Pancreas (tissue), 10 donors: ENCODE measurements around the gene NTF3. TPM values are rescaled to one million over a fixed set of nuclear protein-coding genes. Genes with fewer than 3 reads are reported as not detected.

ENCODE experiments used
- ATAC-seq, 4 donors: fragments of 200-7000 bp; cut with Tn5 transposase; one replicate each; pipeline versions ENCODE4 v1.8.0 to v1.9.1; 2020; ENCODE audit warnings: mild to moderate bottlenecking in 4 of 4, moderate library complexity in 4 of 4
- DNase-seq, 6 donors: peaks; one replicate each; pipeline ENCODE4 v3.0.0-alpha.2; 2020
- FAIRE-seq: peaks from 2 replicates; lab custom pipeline; 2012; peaks lifted over from hg19 to GRCh38; lab: Jason Lieb, UNC
- H3K27ac ChIP-seq, 4 donors: fragments of 200-600 bp; sonication (generic); 1 replicate in 3 of 4; 2 replicates in 1 of 4; pipeline versions ENCODE4 v1.5.0 to v1.8.0; 2020
- H3K27me3 ChIP-seq, 4 donors: fragments of 200-600 bp; one replicate each; pipeline ENCODE4 v1.8.0; 2021
- H3K36me3 ChIP-seq, 3 donors: fragments of 200-600 bp; sonication (generic) in 1 of 3; one replicate each; pipeline versions ENCODE4 v1.5.0 to v1.8.0; 2020 to 2021
- H3K4me1 ChIP-seq, 3 donors: fragments of 200-600 bp; one replicate each; pipeline ENCODE4 v1.8.0; 2021
- H3K4me3 ChIP-seq, 4 donors: fragments of 200-600 bp; sonication (generic) in 2 of 4; one replicate each; pipeline versions ENCODE4 v1.5.0 to v1.8.0; 2020 to 2021
- H3K9me3 ChIP-seq, 4 donors: fragments of 200-600 bp; one replicate each; pipeline ENCODE4 v1.8.0; 2021
- WGBS, 2 donors: extraction: QIAGEN DNeasy Blood & Tissue Kit; methylation state at CpG; one replicate each; pipeline ENCODE4 v1.1.7; 2013; 5-methylcytosine and 5-hydroxymethylcytosine counted together
- intact Hi-C, 3 donors: fragments of 100-400 bp; cut with DNase I; formaldehyde crosslinking; loops; one replicate each; pipeline versions ENCODE4 v1.11.1 to v1.14.2; 2022
- polyA plus RNA-seq, 2 donors: library from polyadenylated mRNA; stranded (reverse); fragments of 200-250 nt; gene quantifications; one replicate each; pipeline ENCODE4 v1.2.3, GENCODE V29; 2013
- total RNA-seq, 6 donors: library from RNA; stranded (reverse); fragmentation: NEBNext Ultra II Directional in 4 of 6; extraction: Animal tissue kit (Norgen Biotek cat#: 25700) in 4 of 6; gene quantifications; one replicate each; pipeline versions ENCODE4 v1.2.1 to v1.2.4, GENCODE V29; 2021 to 2023
- TF ChIP-seq, protein P1 (sequence below), 4 donors: fragments of 200-600 bp; sonication (generic) in 3 of 4; IDR thresholded peaks; one replicate each; pipeline versions ENCODE4 v1.5.0 to v1.8.0; 2021; ENCODE audit warnings: antibody characterized with exemption in 4 of 4
- donor health status: healthy with polysubstance abuse.
- donor health status: DM: no; HTN: no; CAD: no; lungs with moderate emphysema.
- donor health status: DM: no; HTN: no; CAD: no.
- donor health status: control.
- donor health status: control.
- donor health status: Bipolar disorder and iron deficiency.
- donor health status: DM: yes; HTN: yes; CAD: no.
- donor health status: DM: no; HTN: no; CAD: no.
- donor health status: DM: no; HTN: no; CAD: no.
- donor health status: DM: yes; HTN: yes; CAD: no.

The NTF3 gene
- total and polyA plus RNA-seq, 8 donors: 0.46 to 0.63 TPM; not detected in 6

DNA sequence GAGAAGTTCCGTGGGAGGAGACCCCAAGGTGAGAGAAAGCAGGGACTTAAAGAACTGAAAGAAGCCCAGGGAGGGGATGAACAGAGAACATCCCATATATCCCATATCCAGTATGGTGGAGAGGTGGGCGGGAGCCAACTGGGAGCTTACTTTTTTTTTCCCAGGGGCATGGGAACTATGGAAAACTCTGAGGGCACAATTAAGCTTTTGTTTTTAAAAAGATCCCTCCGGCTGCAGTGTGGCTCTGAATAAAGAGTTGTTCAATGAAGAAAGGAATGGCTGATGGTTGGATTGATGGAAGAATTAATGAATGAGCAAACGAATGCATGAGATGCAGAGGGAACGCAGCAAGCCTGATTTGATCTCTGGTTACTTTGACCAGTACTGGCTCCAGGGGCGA, 12.6 kb downstream of the NTF3 start:
- ATAC-seq (no peak), DNase-seq (no peak), FAIRE-seq (no peak)
- WGBS, 2 donors: 30 to 31% methylated on average over 6 of the region's 6 CpGs
- TF ChIP-seq, protein P1, sequence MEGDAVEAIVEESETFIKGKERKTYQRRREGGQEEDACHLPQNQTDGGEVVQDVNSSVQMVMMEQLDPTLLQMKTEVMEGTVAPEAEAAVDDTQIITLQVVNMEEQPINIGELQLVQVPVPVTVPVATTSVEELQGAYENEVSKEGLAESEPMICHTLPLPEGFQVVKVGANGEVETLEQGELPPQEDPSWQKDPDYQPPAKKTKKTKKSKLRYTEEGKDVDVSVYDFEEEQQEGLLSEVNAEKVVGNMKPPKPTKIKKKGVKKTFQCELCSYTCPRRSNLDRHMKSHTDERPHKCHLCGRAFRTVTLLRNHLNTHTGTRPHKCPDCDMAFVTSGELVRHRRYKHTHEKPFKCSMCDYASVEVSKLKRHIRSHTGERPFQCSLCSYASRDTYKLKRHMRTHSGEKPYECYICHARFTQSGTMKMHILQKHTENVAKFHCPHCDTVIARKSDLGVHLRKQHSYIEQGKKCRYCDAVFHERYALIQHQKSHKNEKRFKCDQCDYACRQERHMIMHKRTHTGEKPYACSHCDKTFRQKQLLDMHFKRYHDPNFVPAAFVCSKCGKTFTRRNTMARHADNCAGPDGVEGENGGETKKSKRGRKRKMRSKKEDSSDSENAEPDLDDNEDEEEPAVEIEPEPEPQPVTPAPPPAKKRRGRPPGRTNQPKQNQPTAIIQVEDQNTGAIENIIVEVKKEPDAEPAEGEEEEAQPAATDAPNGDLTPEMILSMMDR (IDR thresholded peaks at IDR 0.05): no peak
- Histone ChIP-seq H3K9me3 (no peaks in the 10 kb centered on the region), H3K36me3 (no peaks in the 10 kb centered on the region), H3K27me3 (no peaks in the 10 kb centered on the region), H3K4me3 (no peak overlapping the region), H3K27ac (no peak overlapping the region), H3K4me1 (no peaks in the 10 kb centered on the region)
- intact Hi-C loops: loop anchor here in 1 of 3 donors (10.0 kb wide), 1 partner anchor 270 kb away; no protein-coding TSS in a partner anchor

DNA sequence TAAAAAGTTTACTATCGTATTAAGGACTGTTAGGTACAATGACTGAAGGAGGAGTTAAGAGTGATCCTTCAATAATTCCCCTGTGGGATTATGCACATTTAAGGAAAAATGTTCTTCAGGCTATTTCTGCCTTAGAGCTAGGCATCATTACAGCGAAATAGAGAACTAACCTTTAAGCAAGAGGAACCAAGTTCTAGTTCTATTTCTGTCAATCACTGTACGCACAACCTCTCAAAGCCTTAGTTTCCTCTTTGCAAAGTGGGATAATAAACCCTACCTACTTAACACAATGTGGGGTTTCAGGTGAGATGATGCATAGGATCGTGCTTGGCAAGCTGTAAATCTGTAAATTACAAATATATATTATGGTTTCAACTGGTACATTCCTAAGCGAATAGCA, 15.4 kb downstream of the NTF3 start:
- ATAC-seq (no peak), DNase-seq (no peak), FAIRE-seq (no peak)
- Histone ChIP-seq H3K4me1 (no peaks in the 10 kb centered on the region), H3K36me3 (no peaks in the 10 kb centered on the region), H3K4me3 (no peak overlapping the region), H3K27ac (no peak overlapping the region), H3K9me3 (no peaks in the 10 kb centered on the region), H3K27me3 (no peaks in the 10 kb centered on the region)
- WGBS, 2 donors: 77 to 86% methylated on average over 5 of the region's 5 CpGs
- TF ChIP-seq, protein P1 (IDR thresholded peaks at IDR 0.05): no peak
- intact Hi-C loops: loop anchor here in 1 of 3 donors (10.0 kb wide), 1 partner anchor 273 kb away; no protein-coding TSS in a partner anchor

DNA sequence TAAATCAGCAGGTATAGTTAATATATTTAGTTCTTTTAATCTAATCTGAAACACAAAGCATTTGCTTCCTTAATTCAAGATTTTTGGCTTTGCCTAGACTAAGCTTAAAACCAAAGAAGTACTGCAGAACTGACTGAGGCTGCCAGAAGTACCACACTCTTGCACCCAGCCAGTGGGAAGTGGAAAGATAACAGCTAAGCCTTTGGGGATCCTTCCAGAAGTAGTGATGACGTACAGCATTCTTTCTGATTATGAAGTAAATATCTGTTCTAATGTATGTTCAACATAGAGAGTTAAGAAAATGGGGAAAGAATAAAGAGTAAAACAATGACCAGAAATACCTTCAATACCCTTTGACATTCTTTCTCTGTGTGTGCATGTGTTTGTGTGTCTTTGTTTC, 19.3 kb downstream of the NTF3 start:
- no peak for FAIRE-seq
- WGBS, 2 donors: 48 to 53% methylated on average over 1 of the region's 1 CpG
- TF ChIP-seq, protein P1 (IDR thresholded peaks at IDR 0.05): no peak

DNA sequence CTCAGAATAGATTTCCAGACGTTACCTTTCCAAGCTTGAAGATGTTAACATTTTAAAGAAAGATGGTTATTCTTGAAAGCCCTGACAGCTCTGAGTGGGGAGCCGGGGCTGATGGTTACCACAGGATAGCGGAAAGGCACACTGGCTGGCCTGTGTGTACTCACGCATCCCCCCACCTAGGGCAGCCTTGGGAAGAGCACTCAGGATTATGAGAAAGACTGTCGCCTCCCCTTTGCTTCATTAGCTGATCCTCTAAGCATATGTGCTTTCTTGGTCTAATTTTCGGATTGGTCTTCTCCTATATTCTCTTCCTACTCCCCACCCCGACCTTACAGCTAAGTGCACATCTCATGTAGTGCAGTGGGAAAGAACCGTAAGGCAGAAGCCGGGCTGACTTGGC, 20.7 kb downstream of the NTF3 start:
- Histone ChIP-seq H3K9me3 (no peaks in the 10 kb centered on the region), H3K27me3 (no peaks in the 10 kb centered on the region), H3K36me3 (no peaks in the 10 kb centered on the region), H3K4me1 (no peaks in the 10 kb centered on the region), H3K4me3 (no peak overlapping the region), H3K27ac (no peak overlapping the region)
- FAIRE-seq: no peak
- DNase-seq: no peak
- no peak for ATAC-seq
- 65 to 70% methylated on average over 9 of the region's 9 CpGs for WGBS, 2 donors
- intact Hi-C loops: no loop called here
- TF ChIP-seq, protein P1 (IDR thresholded peaks at IDR 0.05): no peak

More for the DNA sequence above, 19.3 kb downstream of the NTF3 start:
- intact Hi-C loops: no loop called here
- no peak overlapping the region for H3K4me3 ChIP-seq
- H3K4me1 ChIP-seq: no peaks in the 10 kb centered on the region
- no peak for DNase-seq
- no peak for ATAC-seq
- H3K27me3 ChIP-seq: no peaks in the 10 kb centered on the region
- H3K36me3 ChIP-seq: no peaks in the 10 kb centered on the region
- H3K27ac ChIP-seq: no peak overlapping the region
- no peaks in the 10 kb centered on the region for H3K9me3 ChIP-seq

DNA sequence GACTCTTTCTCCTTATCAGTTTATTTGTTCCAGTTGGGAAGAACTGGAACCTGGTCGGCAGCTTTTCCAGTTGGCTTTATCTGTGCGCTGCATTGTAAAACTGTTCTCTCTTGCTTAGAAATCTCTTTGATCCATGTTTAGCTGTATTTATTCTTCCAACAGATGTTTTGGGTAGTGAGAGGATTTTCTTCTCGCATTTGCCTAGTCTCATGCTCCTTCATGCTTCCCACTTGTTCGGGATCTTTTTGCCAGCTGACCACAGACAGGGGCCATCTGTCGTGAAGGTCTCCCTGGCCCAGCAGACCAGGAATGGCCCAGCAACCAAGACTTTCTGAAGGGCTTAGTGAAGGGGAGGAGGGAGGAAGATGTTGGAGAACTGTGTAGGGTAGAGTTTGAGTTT, 21.6 kb downstream of the NTF3 start:
- no peak for DNase-seq
- FAIRE-seq: no peak
- H3K4me3 ChIP-seq: no peak overlapping the region
- no peak for ATAC-seq
- intact Hi-C loops: no loop called here
- H3K9me3 ChIP-seq: no peaks in the 10 kb centered on the region
- no peak overlapping the region for H3K27ac ChIP-seq
- no peaks in the 10 kb centered on the region for H3K27me3 ChIP-seq
- WGBS, 2 donors: 52 to 53% methylated on average over 5 of the region's 5 CpGs
- H3K36me3 ChIP-seq: no peaks in the 10 kb centered on the region
- TF ChIP-seq, protein P1 (IDR thresholded peaks at IDR 0.05): no peak
- no peaks in the 10 kb centered on the region for H3K4me1 ChIP-seq
